ENCODE results near the gene CASP3. TPM values are rescaled to one million over a fixed set of nuclear protein-coding genes. Genes with fewer than 3 reads are reported as not detected.
"Not testable (repeated sequence)": the region's sequence is repeated elsewhere in the genome, so short reads cannot be mapped to it uniquely, and the experiment has no call there.

The CASP3 gene
- total RNA-seq, 1 experiment from 2014 or later: 13.2 TPM

DNA sequence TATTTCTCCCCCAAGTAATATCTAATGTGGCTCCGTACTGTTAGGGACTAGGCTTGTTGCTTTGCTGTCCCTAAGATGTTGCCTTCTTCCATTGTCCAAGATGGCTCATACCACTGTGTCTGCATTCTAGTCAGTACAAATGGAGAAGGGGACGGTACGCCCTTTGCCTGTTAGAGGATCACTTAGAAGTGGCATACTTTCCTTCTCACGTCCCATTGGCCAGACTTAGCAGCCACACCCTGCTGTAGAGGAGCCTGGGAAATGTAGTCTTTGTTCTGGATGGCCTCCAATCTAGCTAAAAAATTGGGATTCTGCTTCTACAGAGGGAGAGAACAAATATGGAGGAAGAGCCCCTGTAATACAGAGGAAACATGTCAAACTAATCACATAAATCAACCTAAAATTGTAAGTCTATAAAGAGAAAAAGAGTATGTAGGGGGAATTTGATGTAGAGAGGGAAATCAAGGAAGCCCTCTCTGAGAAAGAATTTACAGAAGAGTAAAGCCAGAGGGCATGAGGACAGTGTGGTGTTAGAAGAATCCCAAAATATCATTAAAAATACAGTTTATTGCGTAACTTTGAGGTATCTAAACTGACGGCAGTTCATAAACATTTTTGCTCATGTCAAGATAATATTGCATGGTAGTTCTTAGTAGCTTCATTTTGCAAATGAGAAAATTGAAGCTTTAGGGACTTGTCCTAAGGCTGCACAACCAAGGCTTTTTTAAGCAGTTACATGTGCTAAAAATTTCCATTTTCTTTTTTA is 15.4 kb upstream of the CASP3 start:
- BruUV-seq (replicated peaks): no TSS peak
- DNase-seq (peak; percentile 19), ATAC-seq (no peak)
- H3K9ac ChIP-seq (ENCODE audit: low read length): no peak overlapping the region
- H3K4me1 ChIP-seq (ENCODE audit: insufficient read depth, low read length): no peaks in the 10 kb centered on the region
- CTCF ChIA-PET: no interaction called here
- no peak overlapping the region for H3K27ac ChIP-seq (ENCODE audit: low read length)
- no peaks in the 10 kb centered on the region for H3K79me2 ChIP-seq (ENCODE audit: low read length)
- H3K4me3 ChIP-seq (ENCODE audit: low read length): no peak overlapping the region
- H3K9me2 ChIP-seq (replicated peaks; ENCODE audit: low read length): no peaks in the 10 kb centered on the region
- H3K27me3 ChIP-seq (ENCODE audit: low read length): no peaks in the 10 kb centered on the region
- no peaks in the 10 kb centered on the region for H3K36me3 ChIP-seq (ENCODE audit: low read depth, low read length)
- TF ChIP-seq EZH2phosphoT487 (IDR thresholded peaks at IDR 0.05; ENCODE audit: borderline replicate concordance, low read length) (no peak), EZH2 (IDR thresholded peaks at IDR 0.05; ENCODE audit: low read length, unreplicated experiment) (no peak)
- TF ChIP-seq, protein P1, sequence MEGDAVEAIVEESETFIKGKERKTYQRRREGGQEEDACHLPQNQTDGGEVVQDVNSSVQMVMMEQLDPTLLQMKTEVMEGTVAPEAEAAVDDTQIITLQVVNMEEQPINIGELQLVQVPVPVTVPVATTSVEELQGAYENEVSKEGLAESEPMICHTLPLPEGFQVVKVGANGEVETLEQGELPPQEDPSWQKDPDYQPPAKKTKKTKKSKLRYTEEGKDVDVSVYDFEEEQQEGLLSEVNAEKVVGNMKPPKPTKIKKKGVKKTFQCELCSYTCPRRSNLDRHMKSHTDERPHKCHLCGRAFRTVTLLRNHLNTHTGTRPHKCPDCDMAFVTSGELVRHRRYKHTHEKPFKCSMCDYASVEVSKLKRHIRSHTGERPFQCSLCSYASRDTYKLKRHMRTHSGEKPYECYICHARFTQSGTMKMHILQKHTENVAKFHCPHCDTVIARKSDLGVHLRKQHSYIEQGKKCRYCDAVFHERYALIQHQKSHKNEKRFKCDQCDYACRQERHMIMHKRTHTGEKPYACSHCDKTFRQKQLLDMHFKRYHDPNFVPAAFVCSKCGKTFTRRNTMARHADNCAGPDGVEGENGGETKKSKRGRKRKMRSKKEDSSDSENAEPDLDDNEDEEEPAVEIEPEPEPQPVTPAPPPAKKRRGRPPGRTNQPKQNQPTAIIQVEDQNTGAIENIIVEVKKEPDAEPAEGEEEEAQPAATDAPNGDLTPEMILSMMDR (conservative IDR thresholded peaks at IDR 0.05; ENCODE audit: low read depth, low read length): no peak
- POLR2A ChIA-PET (ENCODE audit: unreplicated experiment): no interaction called here
- H3K9me3 ChIP-seq (ENCODE audit: low read length): no peaks in the 10 kb centered on the region
- H4K20me1 ChIP-seq (ENCODE audit: low read length): no peaks in the 10 kb centered on the region
- no peak overlapping the region for H2AFZ ChIP-seq (ENCODE audit: low read length)
- intact Hi-C loops (cut with micrococcal nuclease): no loop called here
- no peak overlapping the region for H3K4me2 ChIP-seq (ENCODE audit: low read length)
- H3F3A ChIP-seq (ENCODE audit: low read length, unreplicated experiment): no peaks in the 10 kb centered on the region

DNA sequence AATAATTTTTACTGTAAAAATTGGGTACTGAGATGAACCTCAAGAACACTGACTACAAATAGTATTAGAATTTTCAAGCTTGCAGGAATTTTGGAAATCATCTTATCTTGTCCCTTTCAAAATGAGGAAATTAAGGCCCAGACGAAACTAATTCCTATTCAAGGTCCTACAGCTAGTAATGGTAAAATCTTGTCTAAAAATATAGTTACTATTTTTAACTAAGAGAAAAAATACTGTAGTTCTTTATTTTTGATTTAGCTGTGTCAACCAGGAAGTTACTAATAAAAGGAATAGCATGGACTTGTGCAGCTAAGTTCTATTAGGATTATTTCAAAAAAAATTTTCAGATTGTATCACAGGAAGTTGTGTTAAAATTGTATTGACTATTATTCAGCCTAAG is 13.0 kb upstream of the CASP3 start:
- no peak for TF ChIP-seq EZH2phosphoT487 (IDR thresholded peaks at IDR 0.05; ENCODE audit: borderline replicate concordance, low read length)
- TF ChIP-seq, protein P1 (conservative IDR thresholded peaks at IDR 0.05; ENCODE audit: low read depth, low read length): no peak
- no peak for TF ChIP-seq EZH2 (IDR thresholded peaks at IDR 0.05; ENCODE audit: low read length, unreplicated experiment)

DNA sequence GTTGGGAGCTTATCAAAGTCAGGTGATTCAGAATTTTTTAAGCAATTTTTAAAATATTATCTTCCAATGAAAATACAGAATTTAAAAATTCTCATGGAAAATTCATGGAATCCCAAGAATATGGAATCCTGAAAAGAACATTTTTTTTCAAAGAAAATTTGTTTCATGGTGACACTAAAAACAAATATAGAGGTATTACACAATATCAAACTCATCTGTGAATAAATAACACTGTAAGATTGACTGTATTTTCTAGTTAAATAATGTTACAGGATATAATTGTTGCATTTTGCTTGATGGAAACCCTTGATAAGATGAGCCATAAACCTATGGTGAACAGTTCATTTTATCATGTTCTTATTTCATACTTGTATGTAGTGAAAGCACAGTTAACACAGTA is 11.7 kb upstream of the CASP3 start:
- no TSS peak for BruUV-seq (replicated peaks)
- TF ChIP-seq EZH2 (IDR thresholded peaks at IDR 0.05; ENCODE audit: low read length, unreplicated experiment): no peak
- TF ChIP-seq, protein P1 (conservative IDR thresholded peaks at IDR 0.05; ENCODE audit: low read depth, low read length): no peak
- no peak for TF ChIP-seq EZH2phosphoT487 (IDR thresholded peaks at IDR 0.05; ENCODE audit: borderline replicate concordance, low read length)
- no peaks in the 10 kb centered on the region for H3K9me3 ChIP-seq (ENCODE audit: low read length)
- H3K4me2 ChIP-seq (ENCODE audit: low read length): no peak overlapping the region
- POLR2A ChIA-PET (ENCODE audit: unreplicated experiment): no interaction called here
- no peak overlapping the region for H3K9ac ChIP-seq (ENCODE audit: low read length)
- no peaks in the 10 kb centered on the region for H3K9me2 ChIP-seq (replicated peaks; ENCODE audit: low read length)
- no peaks in the 10 kb centered on the region for H3F3A ChIP-seq (ENCODE audit: low read length, unreplicated experiment)
- CTCF ChIA-PET: no interaction called here
- no peak overlapping the region for H2AFZ ChIP-seq (ENCODE audit: low read length)
- no peak overlapping the region for H3K27ac ChIP-seq (ENCODE audit: low read length)
- intact Hi-C loops (cut with micrococcal nuclease): no loop called here
- H3K36me3 ChIP-seq (ENCODE audit: low read depth, low read length): no peaks in the 10 kb centered on the region
- ATAC-seq: no peak
- H4K20me1 ChIP-seq (ENCODE audit: low read length): no peaks in the 10 kb centered on the region
- no peaks in the 10 kb centered on the region for H3K79me2 ChIP-seq (ENCODE audit: low read length)
- no peaks in the 10 kb centered on the region for H3K27me3 ChIP-seq (ENCODE audit: low read length)
- H3K4me3 ChIP-seq (ENCODE audit: low read length): no peak overlapping the region
- DNase-seq: no peak
- no peaks in the 10 kb centered on the region for H3K4me1 ChIP-seq (ENCODE audit: insufficient read depth, low read length)

More for the DNA sequence above, 13.0 kb upstream of the CASP3 start:
- H3K9me2 ChIP-seq (replicated peaks; ENCODE audit: low read length): no peaks in the 10 kb centered on the region
- DNase-seq (no peak), ATAC-seq (no peak)
- H3K9ac ChIP-seq (ENCODE audit: low read length): no peak overlapping the region
- no peaks in the 10 kb centered on the region for H3K79me2 ChIP-seq (ENCODE audit: low read length)
- no peaks in the 10 kb centered on the region for H3K9me3 ChIP-seq (ENCODE audit: low read length)
- H3F3A ChIP-seq (ENCODE audit: low read length, unreplicated experiment): no peaks in the 10 kb centered on the region
- intact Hi-C loops (cut with micrococcal nuclease): no loop called here
- no peak overlapping the region for H3K4me3 ChIP-seq (ENCODE audit: low read length)
- no TSS peak for BruUV-seq (replicated peaks)
- POLR2A ChIA-PET (ENCODE audit: unreplicated experiment): no interaction called here
- H2AFZ ChIP-seq (ENCODE audit: low read length): no peak overlapping the region
- H4K20me1 ChIP-seq (ENCODE audit: low read length): no peaks in the 10 kb centered on the region
- H3K4me2 ChIP-seq (ENCODE audit: low read length): no peak overlapping the region
- CTCF ChIA-PET: no interaction called here
- no peaks in the 10 kb centered on the region for H3K4me1 ChIP-seq (ENCODE audit: insufficient read depth, low read length)
- no peak overlapping the region for H3K27ac ChIP-seq (ENCODE audit: low read length)
- H3K27me3 ChIP-seq (ENCODE audit: low read length): no peaks in the 10 kb centered on the region
- no peaks in the 10 kb centered on the region for H3K36me3 ChIP-seq (ENCODE audit: low read depth, low read length)

DNA sequence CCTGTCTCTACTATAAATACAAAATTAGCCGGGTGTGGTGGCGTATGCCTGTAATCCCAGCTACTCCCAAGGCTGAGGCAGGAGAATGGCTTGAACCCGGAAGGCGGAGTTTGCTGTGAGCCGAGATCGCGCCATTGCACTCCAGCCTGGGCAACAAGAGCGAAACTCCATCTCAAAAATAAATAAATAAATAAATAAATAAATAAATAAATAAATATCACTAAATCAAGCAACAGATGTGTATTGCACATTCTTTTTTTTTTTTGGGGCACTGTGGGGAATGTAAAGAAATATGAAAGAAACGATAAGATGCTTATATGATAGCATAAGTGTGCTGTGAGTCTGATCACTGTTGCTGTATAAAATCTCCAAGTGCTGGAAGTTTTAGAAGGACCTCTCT is 8.6 kb upstream of the CASP3 start:
- intact Hi-C loops (cut with micrococcal nuclease); CTCF ChIA-PET; ATAC-seq: not testable (repeated sequence)

More for the DNA sequence above, 8.6 kb upstream of the CASP3 start:
- H2AFZ ChIP-seq (ENCODE audit: low read length); POLR2A ChIA-PET (ENCODE audit: unreplicated experiment); H3K27ac ChIP-seq (ENCODE audit: low read length); H3K9ac ChIP-seq (ENCODE audit: low read length); H3F3A ChIP-seq (ENCODE audit: low read length, unreplicated experiment); H3K4me1 ChIP-seq (ENCODE audit: insufficient read depth, low read length); H3K9me3 ChIP-seq (ENCODE audit: low read length); H3K4me2 ChIP-seq (ENCODE audit: low read length); BruUV-seq (replicated peaks); H3K9me2 ChIP-seq (replicated peaks; ENCODE audit: low read length); H4K20me1 ChIP-seq (ENCODE audit: low read length); H3K79me2 ChIP-seq (ENCODE audit: low read length); H3K36me3 ChIP-seq (ENCODE audit: low read depth, low read length); H3K27me3 ChIP-seq (ENCODE audit: low read length); DNase-seq; H3K4me3 ChIP-seq (ENCODE audit: low read length): not testable (repeated sequence)
